ENCODE data around the gene RFTN1.

RFTN1 gene

GRCh38 chr3:16486201-16486600 lies 27.3 kb downstream of the RFTN1 start:
- no peak for DNase-seq (ENCODE audit: low read depth in 2 of 2)

GRCh38 chr3:16485395-16485992 lies 28.0 kb downstream of the RFTN1 start:
- DNase-seq (ENCODE audit: low read depth in 2 of 2), result no peak

- no peak for DNase-seq (ENCODE audit: low read depth in 2 of 2)
Observed at GRCh38 chr3:16484984-16485383, 28.5 kb downstream of the RFTN1 start.

GRCh38 chr3:16484216-16484615 lies 29.3 kb downstream of the RFTN1 start:
- no peak for DNase-seq (ENCODE audit: low read depth in 2 of 2)

- DNase-seq (ENCODE audit: low read depth in 2 of 2), result no peak
Observed at GRCh38 chr3:16482770-16483531, 30.5 kb downstream of the RFTN1 start.

- DNase-seq (ENCODE audit: low read depth in 2 of 2), result no peak
Observed at GRCh38 chr3:16482194-16482769, 31.2 kb downstream of the RFTN1 start.

- DNase-seq (ENCODE audit: low read depth in 2 of 2), result no peak
Observed at GRCh38 chr3:16481546-16481897, 32.0 kb downstream of the RFTN1 start.

- DNase-seq (ENCODE audit: low read depth in 2 of 2), result no peak
Observed at GRCh38 chr3:16480861-16481545, 32.5 kb downstream of the RFTN1 start.

- no peak for DNase-seq (ENCODE audit: low read depth in 2 of 2)
Observed at GRCh38 chr3:16478516-16478915, 35.0 kb downstream of the RFTN1 start.

GRCh38 chr3:16477521-16477920 lies 36.0 kb downstream of the RFTN1 start:
- no peak for DNase-seq (ENCODE audit: low read depth in 2 of 2)

- DNase-seq (ENCODE audit: low read depth in 2 of 2), result no peak
Observed at GRCh38 chr3:16477056-16477455, 36.4 kb downstream of the RFTN1 start.

GRCh38 chr3:16476636-16477035 lies 36.9 kb downstream of the RFTN1 start:
- no peak for DNase-seq (ENCODE audit: low read depth in 2 of 2)

- no peak for DNase-seq (ENCODE audit: low read depth in 2 of 2)
Observed at GRCh38 chr3:16475766-16476165, 37.7 kb downstream of the RFTN1 start.

GRCh38 chr3:16474920-16475319 lies 38.6 kb downstream of the RFTN1 start:
- no peak for DNase-seq (ENCODE audit: low read depth in 2 of 2)

- no peak for DNase-seq (ENCODE audit: low read depth in 2 of 2)
Observed at GRCh38 chr3:16474216-16474615, 39.3 kb downstream of the RFTN1 start.

- DNase-seq (ENCODE audit: low read depth in 2 of 2), result no peak
Observed at GRCh38 chr3:16472593-16472992, 40.9 kb downstream of the RFTN1 start.

- no peak for DNase-seq (ENCODE audit: low read depth in 2 of 2)
Observed at GRCh38 chr3:16471897-16472296, 41.6 kb downstream of the RFTN1 start.

- no peak for DNase-seq (ENCODE audit: low read depth in 2 of 2)
Observed at GRCh38 chr3:16470590-16470989, 42.9 kb downstream of the RFTN1 start.

GRCh38 chr3:16468336-16469098 lies 45.0 kb downstream of the RFTN1 start:
- DNase-seq (ENCODE audit: low read depth in 2 of 2), result no peak

- no peak for DNase-seq (ENCODE audit: low read depth in 2 of 2)
Observed at GRCh38 chr3:16468002-16468335, 45.5 kb downstream of the RFTN1 start.

GRCh38 chr3:16467393-16467792 lies 46.1 kb downstream of the RFTN1 start:
- no peak for DNase-seq (ENCODE audit: low read depth in 2 of 2)

GRCh38 chr3:16466822-16467221 lies 46.7 kb downstream of the RFTN1 start:
- no peak for DNase-seq (ENCODE audit: low read depth in 2 of 2)

Data from stimulated activated CD8-positive, alpha-beta memory T cell treated with anti-CD3 and anti-CD28 coated beads, Interleukin-7, amount 100 ng/mL, for 1 hour (primary cell).